Mammary epithelial cell (primary cell): Measurements from ENCODE around the gene FIBCD1.

ENCODE experiments used
- EZH2 ChIP-seq: IDR thresholded peaks from 2 replicates; pipeline ENCODE4 v1.6.1; 2012; ENCODE audit warnings: low read length, inconsistent platforms, borderline replicate concordance
- TF ChIP-seq, protein P1 (sequence below), 2 donors: IDR thresholded peaks in 1 of 2; conservative IDR thresholded peaks in 1 of 2; 2 replicates each; pipeline ENCODE4 v1.5.1; 2011 to 2012; ENCODE audit warnings: inconsistent platforms in 2 of 2, low read length in 2 of 2, mild to moderate bottlenecking in 2 of 2, control low read depth in 1 of 2, low read depth in 1 of 2; ENCODE audit not compliant: insufficient read depth in 1 of 2; ENCODE audit errors: extremely low read depth in 1 of 2

DNA sequence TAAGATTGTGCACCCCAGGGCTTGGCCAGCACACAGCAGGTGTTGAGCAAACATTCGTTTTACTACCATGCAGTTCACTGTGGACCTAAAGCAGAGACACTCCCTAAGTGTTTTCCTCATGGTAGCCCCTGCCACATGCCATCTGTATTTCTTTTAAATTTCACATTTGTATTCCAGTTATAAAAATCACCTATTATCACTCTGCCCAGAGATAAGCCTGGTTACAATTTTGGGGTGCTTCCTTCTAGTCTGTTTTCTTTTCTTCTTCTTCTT, 10.9 kb upstream of the FIBCD1 start:
- TF ChIP-seq EZH2 = no peak
- TF ChIP-seq, protein P1, sequence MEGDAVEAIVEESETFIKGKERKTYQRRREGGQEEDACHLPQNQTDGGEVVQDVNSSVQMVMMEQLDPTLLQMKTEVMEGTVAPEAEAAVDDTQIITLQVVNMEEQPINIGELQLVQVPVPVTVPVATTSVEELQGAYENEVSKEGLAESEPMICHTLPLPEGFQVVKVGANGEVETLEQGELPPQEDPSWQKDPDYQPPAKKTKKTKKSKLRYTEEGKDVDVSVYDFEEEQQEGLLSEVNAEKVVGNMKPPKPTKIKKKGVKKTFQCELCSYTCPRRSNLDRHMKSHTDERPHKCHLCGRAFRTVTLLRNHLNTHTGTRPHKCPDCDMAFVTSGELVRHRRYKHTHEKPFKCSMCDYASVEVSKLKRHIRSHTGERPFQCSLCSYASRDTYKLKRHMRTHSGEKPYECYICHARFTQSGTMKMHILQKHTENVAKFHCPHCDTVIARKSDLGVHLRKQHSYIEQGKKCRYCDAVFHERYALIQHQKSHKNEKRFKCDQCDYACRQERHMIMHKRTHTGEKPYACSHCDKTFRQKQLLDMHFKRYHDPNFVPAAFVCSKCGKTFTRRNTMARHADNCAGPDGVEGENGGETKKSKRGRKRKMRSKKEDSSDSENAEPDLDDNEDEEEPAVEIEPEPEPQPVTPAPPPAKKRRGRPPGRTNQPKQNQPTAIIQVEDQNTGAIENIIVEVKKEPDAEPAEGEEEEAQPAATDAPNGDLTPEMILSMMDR (conservative IDR thresholded peaks at IDR 0.05 in 1 of 2, IDR thresholded peaks at IDR 0.05 in 1 of 2; ENCODE audit: extremely low read depth in 1 of 2, insufficient read depth in 1 of 2, low read depth in 1 of 2, low read length in 2 of 2) = no peak
